GM23338 (cell line): ENCODE measurements around the gene KLRB1. TPM values are rescaled to one million over a fixed set of nuclear protein-coding genes. Genes with fewer than 3 reads are reported as not detected.

ENCODE experiments used
- ATAC-seq: fragments of 200-7000 bp; cut with Tn5 transposase; 3 replicates; pipeline ENCODE4 v1.9.1; 2020
- DNase-seq: peaks from one replicate; pipeline ENCODE4 v3.0.0-alpha.2; 2015; ENCODE audit warnings: low spot score
- H2AFZ ChIP-seq: fragments of 200-600 bp; sonication (generic); 2 replicates; pipeline ENCODE4 v1.8.0; 2016; ENCODE audit warnings: antibody characterized with exemption, mild to moderate bottlenecking, moderate library complexity
- H3F3A ChIP-seq: fragments of 200-600 bp; sonication (generic); replicated peaks from 2 replicates; pipeline ENCODE4 v1.8.0; 2017; ENCODE audit warnings: antibody characterized with exemption, mixed run types, low read depth
- H3K27ac ChIP-seq: fragments of 200-600 bp; sonication (generic); 2 replicates; pipeline ENCODE4 v1.6.1; 2016; ENCODE audit warnings: low read depth
- H3K27me3 ChIP-seq: fragments of 200-600 bp; sonication (generic); 2 replicates; pipeline ENCODE4 v1.8.0; 2016; ENCODE audit warnings: mild to moderate bottlenecking, mixed run types, moderate library complexity; ENCODE audit not compliant: insufficient read depth
- H3K36me3 ChIP-seq: fragments of 200-600 bp; sonication (generic); 2 replicates; pipeline ENCODE4 v1.8.0; 2016; ENCODE audit warnings: mild to moderate bottlenecking; ENCODE audit not compliant: insufficient read depth
- H3K4me1 ChIP-seq: fragments of 200-600 bp; sonication (generic); 2 replicates; pipeline ENCODE4 v1.8.0; 2016; ENCODE audit warnings: mild to moderate bottlenecking, moderate library complexity; ENCODE audit not compliant: insufficient read depth
- H3K4me2 ChIP-seq: fragments of 200-600 bp; sonication (generic); 2 replicates; pipeline ENCODE4 v1.7.1; 2017; ENCODE audit warnings: mixed run types
- H3K4me3 ChIP-seq: fragments of 200-600 bp; sonication (generic); 2 replicates; pipeline ENCODE4 v1.6.1; 2016; ENCODE audit warnings: mixed run types
- H3K79me2 ChIP-seq: fragments of 200-600 bp; sonication (generic); replicated peaks from 2 replicates; pipeline ENCODE4 v1.8.0; 2017; ENCODE audit warnings: mild to moderate bottlenecking; ENCODE audit not compliant: insufficient read depth
- H3K9me2 ChIP-seq: fragments of 200-600 bp; sonication (generic); 2 replicates; pipeline ENCODE4 v1.8.0; 2017; ENCODE audit not compliant: insufficient read depth
- H4K20me1 ChIP-seq: fragments of 200-600 bp; sonication (generic); replicated peaks from 2 replicates; pipeline ENCODE4 v1.8.0; 2017; ENCODE audit warnings: mild to moderate bottlenecking; ENCODE audit not compliant: insufficient read depth
- H3K27ac Mint-ChIP-seq: 2 replicates; pipeline ENCODE4 v1.8.0; 2020; ENCODE audit warnings: inconsistent platforms, mild to moderate bottlenecking, moderate library complexity, mixed read lengths
- H3K27me3 Mint-ChIP-seq: 3 replicates; pipeline ENCODE4 v1.8.0; 2022; ENCODE audit warnings: low read depth, mild to moderate bottlenecking, moderate library complexity, mixed read lengths, inconsistent platforms; ENCODE audit not compliant: insufficient read depth, poor library complexity
- H3K36me3 Mint-ChIP-seq: 3 replicates; pipeline ENCODE4 v1.8.0; 2021; ENCODE audit warnings: low read depth, mild to moderate bottlenecking, inconsistent platforms, moderate library complexity, mixed read lengths
- H3K4me1 Mint-ChIP-seq: 3 replicates; pipeline ENCODE4 v1.8.0; 2020; ENCODE audit warnings: mild to moderate bottlenecking, inconsistent platforms, mixed read lengths
- H3K4me3 Mint-ChIP-seq: 3 replicates; pipeline ENCODE4 v1.8.0; 2021; ENCODE audit warnings: moderate library complexity, mild to moderate bottlenecking, inconsistent platforms, mixed read lengths
- H3K9me3 Mint-ChIP-seq: 3 replicates; pipeline ENCODE4 v1.8.0; 2020; ENCODE audit warnings: moderate library complexity, mild to moderate bottlenecking, inconsistent platforms, mixed read lengths
- CREB1 ChIP-seq: fragments of 250-450 bp; sonication (Bioruptor Pico); IDR thresholded peaks from 2 replicates; pipeline ENCODE4 v1.5.0; 2020; ENCODE audit warnings: low read depth, mild to moderate bottlenecking, moderate library complexity
- EZH2 ChIP-seq: fragments of 200-600 bp; sonication (generic); IDR thresholded peaks from one replicate; pipeline ENCODE4 v1.8.0; 2017; ENCODE audit warnings: antibody characterized with exemption, mild to moderate bottlenecking, low read depth; ENCODE audit not compliant: unreplicated experiment
- EZH2phosphoT487 ChIP-seq: fragments of 200-600 bp; sonication (generic); IDR thresholded peaks from one replicate; pipeline ENCODE4 v1.8.1; 2018; ENCODE audit warnings: antibody characterized with exemption; ENCODE audit not compliant: unreplicated experiment
- polyA plus RNA-seq: library from polyadenylated mRNA; unstranded; fragments of >200 nt; fragmentation: Nextera tagmentation; extraction: Ambion mirVana; gene quantifications from 2 replicates; pipeline ENCODE4 v1.2.1, GENCODE V29; 2016
- total RNA-seq: library from RNA; depleted of rRNA; stranded (reverse); fragments of >200 nt; shearing (Covaris generic); gene quantifications from 2 replicates; pipeline ENCODE4 v1.2.3, GENCODE V29; 2014
- TF ChIP-seq, protein P1 (sequence below): fragments of 250-450 bp; sonication (Bioruptor Pico); IDR thresholded peaks from 2 replicates; pipeline ENCODE4 v1.5.0; 2020; ENCODE audit warnings: mild to moderate bottlenecking, moderate library complexity
- TF ChIP-seq, protein P2 (sequence below): IDR thresholded peaks from 2 replicates; pipeline ENCODE4 v1.6.1; 2016; ENCODE audit warnings: antibody characterized with exemption
- TF ChIP-seq, protein P3 (sequence below): IDR thresholded peaks from one replicate; pipeline ENCODE4 v1.6.1; 2018; ENCODE audit warnings: antibody characterized with exemption; ENCODE audit not compliant: unreplicated experiment

KLRB1 gene
- total and polyA plus RNA-seq, 2 experiments from 2014 or later: 0.18 TPM; not detected in 1

DNA sequence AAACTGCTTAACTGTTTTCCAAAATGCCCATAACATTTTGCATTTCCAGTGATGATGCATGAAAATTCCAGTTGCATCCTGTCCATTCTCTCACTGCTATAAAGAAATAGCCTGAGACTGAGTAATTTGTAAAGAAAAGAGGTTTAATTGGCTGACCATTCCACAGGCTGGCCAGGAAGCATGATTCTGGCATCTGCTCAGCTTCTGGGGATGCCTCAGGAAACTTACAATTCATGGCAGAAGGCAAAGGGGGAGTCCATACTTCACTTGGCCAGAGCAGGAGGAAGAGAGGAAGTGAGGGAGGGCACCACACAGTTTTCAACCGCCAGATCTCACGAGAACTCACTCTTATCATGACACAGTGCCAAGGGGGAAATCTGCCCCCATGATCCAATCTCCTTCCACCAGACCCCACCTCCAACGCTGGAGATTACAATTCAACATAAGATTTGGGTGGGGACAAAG lies 43.6 kb upstream of the KLRB1 start:
- peaks cover 8% of the 10 kb centered on the region for H3K27me3 Mint-ChIP-seq
- Histone ChIP-seq H3K36me3 (no peaks in the 10 kb centered on the region; the same call in 1 of the 2 replicates), H3K79me2 (peaks cover 32% of the 10 kb centered on the region), H3K4me3 (no peak overlapping the region), H4K20me1 (no peaks in the 10 kb centered on the region), H3K9me2 (no peaks in the 10 kb centered on the region), H2AFZ (no peak overlapping the region), H3K4me2 (peak overlapping the region; percentile 88), H3K27ac (peak overlapping the region; percentile 75; the same call in 1 of the 2 replicates), H3K27me3 (no peaks in the 10 kb centered on the region), H3F3A (no peaks in the 10 kb centered on the region; the same call in 1 of the 2 replicates), H3K4me1 (peaks cover 42% of the 10 kb centered on the region)
- no peaks in the 10 kb centered on the region for H3K9me3 Mint-ChIP-seq
- ATAC-seq (no peak), DNase-seq (no peak)
- peaks cover 11% of the 10 kb centered on the region for H3K36me3 Mint-ChIP-seq
- no peak overlapping the region for H3K4me3 Mint-ChIP-seq
- peak overlapping the region; percentile 38 for H3K27ac Mint-ChIP-seq
- H3K4me1 Mint-ChIP-seq: peaks cover 38% of the 10 kb centered on the region
- TF ChIP-seq, protein P1, sequence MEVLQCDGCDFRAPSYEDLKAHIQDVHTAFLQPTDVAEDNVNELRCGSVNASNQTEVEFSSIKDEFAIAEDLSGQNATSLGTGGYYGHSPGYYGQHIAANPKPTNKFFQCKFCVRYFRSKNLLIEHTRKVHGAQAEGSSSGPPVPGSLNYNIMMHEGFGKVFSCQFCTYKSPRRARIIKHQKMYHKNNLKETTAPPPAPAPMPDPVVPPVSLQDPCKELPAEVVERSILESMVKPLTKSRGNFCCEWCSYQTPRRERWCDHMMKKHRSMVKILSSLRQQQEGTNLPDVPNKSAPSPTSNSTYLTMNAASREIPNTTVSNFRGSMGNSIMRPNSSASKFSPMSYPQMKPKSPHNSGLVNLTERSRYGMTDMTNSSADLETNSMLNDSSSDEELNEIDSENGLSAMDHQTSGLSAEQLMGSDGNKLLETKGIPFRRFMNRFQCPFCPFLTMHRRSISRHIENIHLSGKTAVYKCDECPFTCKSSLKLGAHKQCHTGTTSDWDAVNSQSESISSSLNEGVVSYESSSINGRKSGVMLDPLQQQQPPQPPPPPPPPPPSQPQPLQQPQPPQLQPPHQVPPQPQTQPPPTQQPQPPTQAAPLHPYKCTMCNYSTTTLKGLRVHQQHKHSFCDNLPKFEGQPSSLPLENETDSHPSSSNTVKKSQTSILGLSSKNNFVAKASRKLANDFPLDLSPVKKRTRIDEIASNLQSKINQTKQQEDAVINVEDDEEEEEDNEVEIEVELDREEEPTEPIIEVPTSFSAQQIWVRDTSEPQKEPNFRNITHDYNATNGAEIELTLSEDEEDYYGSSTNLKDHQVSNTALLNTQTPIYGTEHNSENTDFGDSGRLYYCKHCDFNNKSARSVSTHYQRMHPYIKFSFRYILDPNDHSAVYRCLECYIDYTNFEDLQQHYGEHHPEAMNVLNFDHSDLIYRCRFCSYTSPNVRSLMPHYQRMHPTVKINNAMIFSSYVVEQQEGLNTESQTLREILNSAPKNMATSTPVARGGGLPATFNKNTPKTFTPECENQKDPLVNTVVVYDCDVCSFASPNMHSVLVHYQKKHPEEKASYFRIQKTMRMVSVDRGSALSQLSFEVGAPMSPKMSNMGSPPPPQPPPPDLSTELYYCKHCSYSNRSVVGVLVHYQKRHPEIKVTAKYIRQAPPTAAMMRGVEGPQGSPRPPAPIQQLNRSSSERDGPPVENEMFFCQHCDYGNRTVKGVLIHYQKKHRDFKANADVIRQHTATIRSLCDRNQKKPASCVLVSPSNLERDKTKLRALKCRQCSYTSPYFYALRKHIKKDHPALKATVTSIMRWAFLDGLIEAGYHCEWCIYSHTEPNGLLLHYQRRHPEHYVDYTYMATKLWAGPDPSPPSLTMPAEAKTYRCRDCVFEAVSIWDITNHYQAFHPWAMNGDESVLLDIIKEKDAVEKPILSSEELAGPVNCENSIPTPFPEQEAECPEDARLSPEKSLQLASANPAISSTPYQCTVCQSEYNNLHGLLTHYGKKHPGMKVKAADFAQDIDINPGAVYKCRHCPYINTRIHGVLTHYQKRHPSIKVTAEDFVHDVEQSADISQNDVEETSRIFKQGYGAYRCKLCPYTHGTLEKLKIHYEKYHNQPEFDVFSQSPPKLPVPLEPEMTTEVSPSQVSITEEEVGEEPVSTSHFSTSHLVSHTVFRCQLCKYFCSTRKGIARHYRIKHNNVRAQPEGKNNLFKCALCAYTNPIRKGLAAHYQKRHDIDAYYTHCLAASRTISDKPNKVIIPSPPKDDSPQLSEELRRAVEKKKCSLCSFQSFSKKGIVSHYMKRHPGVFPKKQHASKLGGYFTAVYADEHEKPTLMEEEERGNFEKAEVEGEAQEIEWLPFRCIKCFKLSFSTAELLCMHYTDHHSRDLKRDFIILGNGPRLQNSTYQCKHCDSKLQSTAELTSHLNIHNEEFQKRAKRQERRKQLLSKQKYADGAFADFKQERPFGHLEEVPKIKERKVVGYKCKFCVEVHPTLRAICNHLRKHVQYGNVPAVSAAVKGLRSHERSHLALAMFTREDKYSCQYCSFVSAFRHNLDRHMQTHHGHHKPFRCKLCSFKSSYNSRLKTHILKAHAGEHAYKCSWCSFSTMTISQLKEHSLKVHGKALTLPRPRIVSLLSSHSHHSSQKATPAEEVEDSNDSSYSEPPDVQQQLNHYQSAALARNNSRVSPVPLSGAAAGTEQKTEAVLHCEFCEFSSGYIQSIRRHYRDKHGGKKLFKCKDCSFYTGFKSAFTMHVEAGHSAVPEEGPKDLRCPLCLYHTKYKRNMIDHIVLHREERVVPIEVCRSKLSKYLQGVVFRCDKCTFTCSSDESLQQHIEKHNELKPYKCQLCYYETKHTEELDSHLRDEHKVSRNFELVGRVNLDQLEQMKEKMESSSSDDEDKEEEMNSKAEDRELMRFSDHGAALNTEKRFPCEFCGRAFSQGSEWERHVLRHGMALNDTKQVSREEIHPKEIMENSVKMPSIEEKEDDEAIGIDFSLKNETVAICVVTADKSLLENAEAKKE (CRISPR knock-in tag): no peak
- TF ChIP-seq CREB1 (CRISPR knock-in tag) (no peak), EZH2phosphoT487 (no peak), EZH2 (no peak)
- TF ChIP-seq, protein P2, sequence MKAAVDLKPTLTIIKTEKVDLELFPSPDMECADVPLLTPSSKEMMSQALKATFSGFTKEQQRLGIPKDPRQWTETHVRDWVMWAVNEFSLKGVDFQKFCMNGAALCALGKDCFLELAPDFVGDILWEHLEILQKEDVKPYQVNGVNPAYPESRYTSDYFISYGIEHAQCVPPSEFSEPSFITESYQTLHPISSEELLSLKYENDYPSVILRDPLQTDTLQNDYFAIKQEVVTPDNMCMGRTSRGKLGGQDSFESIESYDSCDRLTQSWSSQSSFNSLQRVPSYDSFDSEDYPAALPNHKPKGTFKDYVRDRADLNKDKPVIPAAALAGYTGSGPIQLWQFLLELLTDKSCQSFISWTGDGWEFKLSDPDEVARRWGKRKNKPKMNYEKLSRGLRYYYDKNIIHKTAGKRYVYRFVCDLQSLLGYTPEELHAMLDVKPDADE: no peak
- TF ChIP-seq, protein P3, sequence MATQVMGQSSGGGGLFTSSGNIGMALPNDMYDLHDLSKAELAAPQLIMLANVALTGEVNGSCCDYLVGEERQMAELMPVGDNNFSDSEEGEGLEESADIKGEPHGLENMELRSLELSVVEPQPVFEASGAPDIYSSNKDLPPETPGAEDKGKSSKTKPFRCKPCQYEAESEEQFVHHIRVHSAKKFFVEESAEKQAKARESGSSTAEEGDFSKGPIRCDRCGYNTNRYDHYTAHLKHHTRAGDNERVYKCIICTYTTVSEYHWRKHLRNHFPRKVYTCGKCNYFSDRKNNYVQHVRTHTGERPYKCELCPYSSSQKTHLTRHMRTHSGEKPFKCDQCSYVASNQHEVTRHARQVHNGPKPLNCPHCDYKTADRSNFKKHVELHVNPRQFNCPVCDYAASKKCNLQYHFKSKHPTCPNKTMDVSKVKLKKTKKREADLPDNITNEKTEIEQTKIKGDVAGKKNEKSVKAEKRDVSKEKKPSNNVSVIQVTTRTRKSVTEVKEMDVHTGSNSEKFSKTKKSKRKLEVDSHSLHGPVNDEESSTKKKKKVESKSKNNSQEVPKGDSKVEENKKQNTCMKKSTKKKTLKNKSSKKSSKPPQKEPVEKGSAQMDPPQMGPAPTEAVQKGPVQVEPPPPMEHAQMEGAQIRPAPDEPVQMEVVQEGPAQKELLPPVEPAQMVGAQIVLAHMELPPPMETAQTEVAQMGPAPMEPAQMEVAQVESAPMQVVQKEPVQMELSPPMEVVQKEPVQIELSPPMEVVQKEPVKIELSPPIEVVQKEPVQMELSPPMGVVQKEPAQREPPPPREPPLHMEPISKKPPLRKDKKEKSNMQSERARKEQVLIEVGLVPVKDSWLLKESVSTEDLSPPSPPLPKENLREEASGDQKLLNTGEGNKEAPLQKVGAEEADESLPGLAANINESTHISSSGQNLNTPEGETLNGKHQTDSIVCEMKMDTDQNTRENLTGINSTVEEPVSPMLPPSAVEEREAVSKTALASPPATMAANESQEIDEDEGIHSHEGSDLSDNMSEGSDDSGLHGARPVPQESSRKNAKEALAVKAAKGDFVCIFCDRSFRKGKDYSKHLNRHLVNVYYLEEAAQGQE: no peak
